GM21360 (cell line): Measurements from ENCODE around the gene PRELID2.
"Not testable (repeated sequence)": the region's sequence is repeated elsewhere in the genome, so short reads cannot be mapped to it uniquely, and the experiment has no call there.

Source experiments
- ATAC-seq: cut with Tn5 transposase; IDR thresholded peaks from one replicate; pipeline ENCODE4 v1.9.1; 2021; ENCODE audit warnings: mild to moderate bottlenecking, moderate library complexity; ENCODE audit not compliant: unreplicated experiment

Gene PRELID2

DNA sequence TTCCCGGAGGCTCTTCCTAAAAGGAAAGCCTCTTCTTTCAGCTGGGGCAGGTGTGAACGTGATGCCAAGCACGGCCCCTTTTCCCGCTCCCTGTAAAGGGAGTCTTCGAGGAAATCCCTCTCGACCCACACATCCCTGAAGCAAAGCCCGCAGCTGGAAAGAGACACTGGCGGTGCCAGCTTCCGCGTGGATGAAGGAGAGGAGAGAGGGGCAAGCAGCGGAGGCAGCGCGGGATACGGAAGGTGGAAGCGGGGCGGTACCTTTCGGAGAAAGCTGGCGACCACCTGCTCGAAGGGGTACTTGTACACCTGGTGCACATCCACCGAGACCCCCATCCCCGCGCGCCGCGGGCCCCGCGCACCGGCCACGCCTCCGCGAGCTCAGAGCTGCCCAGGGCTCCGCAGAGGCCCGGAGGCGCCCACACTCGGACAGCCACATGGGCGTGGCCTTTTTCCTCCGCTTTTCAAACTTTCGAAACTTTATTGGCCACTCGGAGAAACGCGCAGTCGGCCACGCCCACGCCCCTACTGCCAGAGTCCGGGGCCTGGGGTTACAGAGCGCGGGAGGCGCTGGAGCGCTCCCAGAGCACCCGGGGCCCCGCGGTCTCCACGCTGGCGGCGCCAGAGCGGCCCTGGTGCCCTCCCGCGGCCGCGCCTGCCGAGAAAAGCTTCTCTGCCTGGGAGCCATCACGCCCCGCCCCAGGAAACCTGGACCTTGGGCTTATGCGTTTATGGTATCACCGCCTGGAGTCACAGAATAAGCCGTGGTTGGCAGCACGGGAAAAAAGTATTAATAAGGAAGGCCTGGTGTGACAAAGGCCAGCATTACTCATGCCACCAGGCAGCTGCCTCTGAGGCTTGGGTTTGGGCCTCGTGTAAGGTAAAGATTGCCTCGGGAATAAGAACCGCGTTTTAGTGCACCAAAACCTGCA is at the start of gene PRELID2:
TSS of gene PRELID2 (minus strand) at position 426 of the 931 bp plus-strand sequence. CDS start at position 335, 91 bp downstream.
- ATAC-seq: peak; percentile 70

DNA sequence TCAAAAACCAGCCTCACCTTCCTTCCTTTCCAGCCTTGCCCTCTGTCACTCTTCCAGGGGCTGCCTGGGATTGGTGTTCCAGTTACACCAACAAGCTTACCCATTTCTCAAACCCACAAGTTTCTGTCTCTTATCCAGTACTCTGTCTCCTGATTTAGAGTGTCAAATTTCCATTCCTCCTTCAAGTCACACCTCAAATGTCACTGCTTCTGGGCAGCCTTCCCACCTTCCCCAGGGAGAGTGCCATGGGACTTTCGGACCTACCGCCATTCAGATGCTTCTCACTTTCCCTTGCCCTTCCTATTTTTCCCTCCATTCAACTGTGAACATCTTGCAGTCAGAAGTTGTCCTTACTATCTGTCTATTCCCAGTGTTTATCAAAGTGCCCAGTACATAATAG is 39.6 kb upstream of the PRELID2 start:
- ATAC-seq: no peak

DNA sequence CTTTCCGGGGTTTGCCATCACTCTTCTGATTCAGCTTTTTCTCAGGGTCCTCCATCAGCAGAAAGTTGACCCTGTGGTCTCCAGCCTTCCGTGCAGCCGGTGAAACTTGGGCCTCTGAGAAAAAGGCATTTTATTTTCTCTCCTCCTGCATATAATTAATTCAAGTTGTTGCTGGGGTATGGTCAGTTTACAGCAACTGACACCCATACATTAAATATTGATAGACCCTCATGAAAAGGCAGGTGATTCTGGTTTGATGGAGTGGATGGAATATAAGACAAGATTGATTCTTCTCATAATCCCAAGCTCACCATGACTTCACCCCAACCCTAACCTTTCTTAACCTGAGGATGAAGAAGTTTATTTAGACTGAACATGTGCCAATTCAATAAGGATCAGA is 37.8 kb upstream of the PRELID2 start, which contains the start of gene GRXCR2:
TSS of gene GRXCR2 (minus strand) at position 101 of the 400 bp plus-strand sequence. CDS start at position 55, 46 bp downstream.
- ATAC-seq: no peak

DNA sequence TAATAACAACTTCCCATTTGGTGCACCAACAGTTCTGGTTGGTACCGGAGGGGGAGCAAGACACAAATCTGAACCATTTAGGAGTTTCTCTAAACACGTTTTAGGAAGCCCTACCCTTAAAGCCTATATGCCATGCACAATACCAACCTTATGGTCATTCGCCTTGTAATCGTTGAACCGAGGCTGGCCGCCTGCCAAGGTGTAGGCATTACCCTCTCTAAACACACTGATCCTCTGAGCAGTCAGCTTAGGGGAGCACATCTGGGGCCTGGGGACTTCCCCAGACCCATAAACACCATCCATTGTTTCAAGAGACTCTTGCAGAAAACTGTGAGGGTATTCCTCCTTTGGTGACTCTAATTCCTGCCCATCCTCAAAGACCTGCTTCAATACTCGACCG is 37.3 kb upstream of the PRELID2 start:
- ATAC-seq: no peak

DNA sequence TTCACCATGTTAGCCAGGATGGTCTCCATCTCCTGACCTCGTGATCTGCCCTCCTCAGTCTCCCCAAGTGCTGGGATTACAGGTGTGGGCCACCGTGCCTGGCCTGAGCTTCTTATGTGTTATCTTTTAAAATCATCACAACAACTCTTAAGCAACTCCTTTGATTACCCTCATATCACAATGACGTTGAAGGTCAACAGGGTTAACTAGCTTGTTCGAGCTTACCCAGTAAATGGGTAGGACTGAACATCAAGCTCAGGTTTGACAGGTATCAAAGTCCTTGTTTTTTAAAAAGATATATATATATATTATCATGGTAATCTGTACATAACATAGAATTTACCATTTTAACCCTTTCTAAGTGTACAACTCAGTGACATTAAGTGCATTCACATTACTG is 34.6 kb upstream of the PRELID2 start:
- no peak for ATAC-seq

DNA sequence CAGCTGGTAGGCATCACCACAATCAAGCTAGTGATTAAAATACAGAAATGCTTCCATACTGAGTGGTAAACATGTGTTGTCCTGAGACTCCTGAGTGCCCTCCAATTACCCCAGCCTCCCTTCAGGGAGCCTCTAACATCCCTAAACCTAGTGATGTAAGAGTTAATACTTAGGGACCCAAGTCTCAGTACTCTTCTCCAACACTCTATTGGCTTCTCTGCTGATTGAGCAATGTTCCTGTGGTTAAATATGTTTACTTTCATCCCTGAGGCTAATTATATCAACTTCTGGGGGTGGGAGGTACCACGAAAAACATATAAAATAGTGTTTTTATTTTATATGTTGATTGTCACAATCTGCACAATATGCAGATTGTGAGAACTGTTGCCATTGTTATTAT is 32.7 kb upstream of the PRELID2 start:
- ATAC-seq: no peak

DNA sequence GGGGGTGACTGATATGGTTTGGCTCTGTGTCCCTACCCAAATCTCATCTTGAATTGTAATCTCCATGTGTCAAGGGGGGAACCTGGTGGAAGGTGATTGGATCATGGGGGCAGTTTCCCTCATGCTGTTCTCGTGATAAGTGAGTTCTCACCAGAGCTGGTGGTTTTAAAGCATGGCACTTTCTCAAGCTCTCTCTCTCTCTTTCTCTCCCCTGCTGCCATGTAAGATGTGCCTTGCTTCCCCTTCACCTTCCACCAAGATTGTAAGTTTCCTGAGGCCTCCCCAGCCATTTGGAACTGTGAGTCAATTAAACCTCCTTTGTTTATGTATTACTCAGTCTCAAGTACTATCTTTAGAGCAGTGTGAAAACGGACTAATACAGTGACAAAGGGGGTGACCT is 29.3 kb upstream of the PRELID2 start:
- not testable (repeated sequence) for ATAC-seq

DNA sequence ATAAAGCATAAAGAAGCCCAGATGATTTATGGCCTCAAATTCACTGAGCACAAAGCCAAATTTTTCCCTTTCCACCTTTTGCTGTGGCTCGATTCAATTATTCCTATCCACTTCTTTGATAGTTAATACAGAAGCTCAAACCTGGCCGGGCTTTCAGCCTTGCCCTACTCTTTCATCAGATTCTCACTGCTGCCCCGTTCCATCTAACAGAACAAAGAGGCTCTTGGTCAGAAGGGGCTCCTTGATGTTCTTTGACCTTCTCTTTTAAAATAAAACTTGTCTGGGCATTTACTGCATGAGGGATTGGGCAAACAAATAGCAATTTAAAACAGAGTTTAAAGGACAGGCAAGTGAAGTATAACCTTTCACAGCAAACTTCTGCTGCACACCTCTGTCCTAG is 27.9 kb upstream of the PRELID2 start:
- no peak for ATAC-seq

DNA sequence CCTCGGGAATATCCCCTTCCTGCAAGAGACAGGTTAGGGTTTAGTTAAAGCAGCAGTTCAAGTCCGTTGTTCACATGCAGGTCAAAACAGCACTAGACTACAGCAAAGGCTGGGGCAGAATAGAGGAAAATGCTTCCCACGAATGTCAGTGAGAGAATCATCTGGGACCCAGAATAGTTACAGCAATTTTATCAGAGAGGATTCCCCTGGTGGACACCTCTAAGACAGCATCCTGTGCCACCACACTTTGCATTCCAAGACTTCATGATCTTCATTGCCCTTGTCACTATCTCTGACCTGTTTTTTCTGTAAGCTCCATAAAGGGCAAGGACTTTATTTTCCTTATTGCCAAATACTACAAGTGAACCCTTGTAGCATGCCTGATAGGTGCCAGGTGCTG is 24.8 kb upstream of the PRELID2 start:
- ATAC-seq: no peak

DNA sequence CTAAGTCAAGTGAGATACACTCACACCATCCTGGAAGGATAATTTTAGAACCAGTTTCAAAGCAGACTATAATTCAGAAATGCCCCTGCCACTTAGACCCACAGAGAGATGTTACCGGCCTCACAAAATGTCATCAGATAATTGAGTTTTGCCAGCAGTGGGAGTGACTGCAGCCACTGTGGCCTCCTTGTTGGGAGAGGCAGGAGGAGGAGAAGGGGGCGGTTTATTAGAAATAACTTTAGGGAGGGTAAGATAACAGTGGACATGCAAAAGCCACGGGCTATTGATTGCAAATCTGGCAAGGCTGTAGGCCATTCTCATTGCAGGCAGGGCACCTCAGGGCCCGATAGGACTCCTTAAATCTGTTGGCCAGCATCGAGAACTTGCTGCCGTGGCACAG is 24.3 kb upstream of the PRELID2 start:
- ATAC-seq: no peak

DNA sequence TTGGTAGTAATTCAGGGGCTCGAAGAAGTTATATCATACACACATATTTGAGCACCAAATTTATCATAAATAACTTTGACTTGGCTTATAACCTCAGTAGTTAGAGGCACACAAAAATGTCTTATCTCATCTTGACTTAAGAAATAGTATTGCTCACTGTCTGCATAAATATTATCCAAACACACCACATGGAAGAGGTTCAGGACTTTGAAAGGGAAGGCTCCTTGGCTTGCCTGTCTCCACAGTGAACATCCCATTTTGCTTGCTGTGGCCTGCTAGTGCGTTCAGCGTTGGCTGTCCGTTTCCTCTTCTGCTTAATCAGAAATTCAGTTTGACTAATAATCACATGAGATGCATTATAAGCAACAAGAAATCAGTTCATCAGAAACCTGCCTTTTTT is 23.8 kb upstream of the PRELID2 start:
- no peak for ATAC-seq

DNA sequence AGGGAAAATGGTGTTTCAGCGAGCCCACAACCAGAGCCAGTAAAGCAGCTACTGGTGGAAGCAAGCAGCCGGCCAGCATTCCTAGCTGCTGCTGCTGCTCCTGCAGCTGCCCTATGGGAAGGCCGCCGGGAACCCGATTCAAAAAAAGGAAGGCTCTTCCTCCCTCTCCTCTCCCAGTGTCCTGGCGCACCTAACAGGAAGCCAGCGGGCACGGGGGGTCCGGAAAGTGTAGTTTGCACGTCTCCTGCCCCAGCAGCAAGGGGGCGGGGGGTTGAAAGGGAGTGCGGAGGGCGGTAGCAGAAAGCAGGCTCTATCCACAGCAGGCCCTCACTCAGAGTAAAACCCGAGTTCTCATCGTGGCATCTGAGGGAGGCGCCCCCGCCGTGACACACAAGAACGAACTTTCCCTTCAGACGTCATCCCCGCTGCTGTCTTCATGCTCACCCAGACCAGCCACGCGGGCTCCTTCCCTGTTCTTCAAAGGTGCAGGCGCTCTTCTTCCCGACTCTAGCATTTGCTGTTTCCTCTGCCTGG is 21.2 kb upstream of the PRELID2 start:
- ATAC-seq: no peak

DNA sequence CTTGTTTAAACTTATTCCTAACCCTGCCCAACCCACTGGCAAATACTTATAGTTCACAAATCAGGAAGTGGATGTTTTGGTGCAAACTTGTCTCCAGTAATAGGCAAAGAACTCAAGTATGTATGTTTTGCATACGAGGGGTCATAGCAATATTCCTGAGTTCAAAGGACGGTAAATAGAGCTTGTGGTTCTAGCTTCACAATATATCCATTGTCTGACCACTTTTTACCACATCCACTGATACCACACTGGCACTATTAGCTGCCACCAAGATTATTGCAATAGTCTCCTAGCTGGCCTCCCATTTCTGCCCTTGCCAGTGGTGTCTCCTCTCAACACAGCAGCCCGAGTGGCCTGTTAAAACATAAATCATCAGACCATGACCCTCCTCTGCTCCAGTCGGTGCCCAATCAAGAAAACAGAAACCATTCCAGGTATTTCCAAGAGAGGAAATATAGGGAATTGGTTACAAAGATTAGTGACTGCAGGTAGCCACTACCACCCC is 20.7 kb upstream of the PRELID2 start:
- ATAC-seq: no peak

DNA sequence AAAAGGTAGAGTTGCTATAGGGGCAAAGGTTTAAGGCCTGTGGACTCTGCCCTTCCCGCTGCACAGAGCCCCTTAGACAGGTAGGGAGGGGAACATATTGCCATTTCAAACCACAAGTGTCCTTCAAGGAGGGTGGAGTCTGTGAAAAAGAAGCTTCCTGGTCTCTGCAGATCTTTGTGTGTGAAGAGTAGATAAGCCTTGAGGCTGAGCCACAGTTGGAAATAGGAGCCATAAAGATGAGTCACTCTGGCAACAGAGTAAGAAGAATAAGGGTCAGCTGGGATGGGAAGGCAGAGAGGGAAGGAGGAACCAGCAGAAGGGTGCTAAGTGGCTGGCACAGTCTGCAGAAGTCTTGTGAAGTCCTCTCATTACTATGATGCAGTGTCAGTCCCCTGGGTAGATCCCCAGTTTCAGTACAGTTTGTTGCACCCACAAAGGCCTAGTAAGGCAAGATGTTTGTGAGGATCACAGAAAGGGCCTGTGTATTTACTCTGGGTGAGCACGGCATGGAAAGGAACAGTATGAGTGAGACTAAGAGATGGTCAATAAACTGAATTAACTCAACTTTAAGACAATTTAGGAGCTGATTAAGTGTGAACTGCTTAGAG is 19.6 kb upstream of the PRELID2 start:
- no peak for ATAC-seq

DNA sequence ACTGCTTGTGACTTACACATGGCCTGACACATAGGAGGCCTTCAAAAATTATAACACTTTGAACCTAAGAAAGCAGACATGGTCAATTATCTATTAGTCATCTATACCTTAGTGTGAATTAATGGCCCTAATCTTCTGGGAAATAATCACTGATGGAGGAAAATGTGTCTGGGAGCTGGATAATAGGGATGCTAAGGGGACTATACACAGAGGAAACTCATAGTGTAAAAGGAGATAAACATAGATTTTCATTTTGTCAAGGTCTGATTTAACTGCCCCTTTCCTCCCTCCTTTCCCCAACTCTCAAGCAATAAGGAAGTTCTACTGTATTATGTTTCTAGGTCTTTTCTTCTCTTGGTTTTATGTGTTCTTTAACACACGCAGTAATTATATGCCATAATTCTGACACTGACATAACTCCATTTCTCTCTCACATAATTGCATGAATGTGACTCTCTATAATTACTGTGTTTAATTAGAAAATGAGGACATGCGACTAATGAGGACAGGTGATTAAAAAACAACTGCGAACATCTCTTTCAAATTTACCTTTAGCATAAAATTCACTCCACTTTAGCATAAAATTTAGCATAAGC is 18.7 kb upstream of the PRELID2 start:
- ATAC-seq: no peak

DNA sequence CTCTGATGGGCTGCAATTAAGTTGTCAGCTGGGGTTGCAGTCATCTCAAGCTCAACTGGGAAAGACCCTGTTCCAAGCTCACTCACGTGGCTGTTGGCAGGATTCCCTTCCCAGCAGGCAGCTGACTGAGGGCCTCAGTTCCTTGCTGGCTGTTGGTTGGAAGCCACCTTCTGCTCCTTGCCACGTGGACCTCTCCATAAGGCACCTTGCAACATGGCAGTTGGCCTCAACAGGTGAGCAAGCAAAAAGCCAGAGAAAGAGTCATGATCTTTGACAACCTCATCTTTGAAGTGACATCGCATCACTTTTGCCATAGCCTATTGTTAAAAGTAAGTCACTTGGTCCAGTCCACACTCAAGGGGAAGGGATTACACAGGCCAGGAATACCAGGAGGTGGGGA is 17.8 kb upstream of the PRELID2 start:
- no peak for ATAC-seq

DNA sequence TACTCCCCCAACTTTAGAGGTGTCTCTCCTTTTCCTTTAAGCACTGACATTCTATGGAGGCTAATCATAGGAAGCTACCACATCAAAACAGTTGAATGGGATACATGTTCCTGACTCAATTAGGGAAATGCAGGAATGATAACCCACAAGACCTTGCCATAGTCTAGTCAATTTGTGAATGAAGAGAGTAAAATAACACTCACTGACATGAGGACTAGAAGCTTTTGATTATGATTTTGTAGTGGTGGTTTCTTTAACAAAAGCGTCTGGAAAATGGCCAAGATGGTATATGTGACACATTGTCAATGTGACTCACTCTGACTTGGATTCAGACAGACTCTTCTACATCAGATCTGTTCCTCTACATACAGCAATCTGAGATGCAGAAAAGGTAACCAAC is 13.7 kb upstream of the PRELID2 start:
- ATAC-seq: no peak

DNA sequence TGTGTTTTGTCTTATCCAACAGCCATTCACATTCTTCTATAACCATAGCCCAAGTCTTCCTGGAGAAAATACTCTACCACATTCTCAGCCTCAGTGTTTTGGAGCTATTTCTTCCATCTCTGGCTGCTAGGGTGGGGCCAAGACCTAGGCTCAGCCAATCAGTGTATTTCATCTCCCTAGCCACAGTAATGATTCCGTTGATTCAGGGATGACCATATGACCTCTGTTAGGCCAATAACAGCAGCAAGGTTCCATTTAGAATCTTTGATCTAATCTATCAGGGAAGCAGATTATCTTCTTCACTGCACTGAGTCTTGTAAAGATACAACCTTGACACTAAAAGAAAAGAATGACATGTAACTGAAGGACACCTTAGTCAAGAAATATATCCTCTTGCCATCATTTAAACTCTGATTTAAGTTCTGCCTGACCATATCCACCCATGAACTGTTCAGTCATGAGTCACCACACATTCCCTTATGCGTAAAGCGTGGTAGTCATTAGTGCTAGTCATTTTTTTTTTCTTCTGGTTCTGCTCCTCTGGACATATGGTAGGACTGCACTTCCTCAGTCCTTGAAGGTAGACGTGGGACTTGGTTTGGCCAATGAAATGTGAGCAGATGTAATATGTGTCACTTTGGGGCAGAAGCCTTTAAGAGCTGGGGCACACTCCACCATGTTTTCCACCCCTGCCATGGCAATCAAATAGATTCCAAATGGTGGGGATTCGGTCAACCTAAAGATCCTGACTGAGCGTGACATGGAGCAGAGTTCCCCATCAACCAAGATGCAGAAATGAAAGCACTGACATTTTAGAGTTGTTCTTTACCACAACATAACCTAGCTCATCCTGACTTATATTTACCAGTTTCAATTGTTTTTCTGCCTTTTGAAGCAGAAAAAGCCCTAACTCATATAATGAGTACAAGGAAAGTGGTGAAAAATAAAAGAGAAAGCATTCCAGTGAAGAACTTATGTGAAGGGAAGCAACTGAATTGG is 12.7 kb upstream of the PRELID2 start:
- no peak for ATAC-seq

DNA sequence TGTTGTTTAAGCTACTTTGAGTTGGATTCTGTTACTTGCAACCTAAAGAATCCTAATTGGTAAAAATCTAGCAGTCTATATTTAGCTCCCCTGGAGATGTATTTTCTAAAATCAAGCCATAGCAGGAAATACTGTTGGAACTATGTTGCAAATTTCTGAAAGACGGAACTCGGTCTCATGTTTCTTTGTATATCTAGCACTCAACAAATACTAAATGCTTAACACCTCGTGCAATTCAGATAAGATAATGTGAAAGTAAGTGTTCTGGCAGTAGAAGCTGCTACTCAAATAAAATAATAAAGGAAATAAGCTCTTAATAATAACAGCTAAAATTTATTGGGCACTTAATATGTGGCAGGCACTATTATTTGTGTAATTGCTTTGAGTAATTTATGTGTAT is 10.9 kb upstream of the PRELID2 start:
- ATAC-seq: no peak

DNA sequence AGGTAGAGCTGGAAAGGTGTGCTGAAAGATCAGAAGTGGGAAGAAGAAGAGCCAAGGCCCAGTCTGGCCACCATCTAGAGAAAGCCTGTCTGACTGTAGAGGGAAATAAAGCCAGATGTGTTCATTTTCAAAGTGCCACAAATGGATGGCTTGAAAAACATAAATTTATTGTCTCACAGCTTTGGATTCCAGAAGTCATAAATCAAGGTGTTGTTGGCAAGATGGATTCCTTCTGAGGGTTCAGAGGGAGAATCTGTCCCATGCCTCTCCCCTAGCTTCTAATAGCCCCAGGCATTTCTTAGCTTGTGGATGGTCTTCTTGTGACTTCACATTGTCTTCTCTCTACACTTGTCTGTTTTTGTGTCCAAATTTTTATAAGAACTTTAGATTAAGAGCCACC is 6.2 kb upstream of the PRELID2 start:
- ATAC-seq: no peak
